ENCODE results near the gene RYR2.

The RYR2 gene

GRCh38 chr1:237687804-237688203 is 645.8 kb downstream of the RYR2 start:
- peak; percentile 2 for DNase-seq

- no peak for DNase-seq
Observed at GRCh38 chr1:237690656-237691055, 648.7 kb downstream of the RYR2 start.

GRCh38 chr1:237692255-237692654 is 650.3 kb downstream of the RYR2 start:
- no peak for DNase-seq

- no peak for DNase-seq
Observed at GRCh38 chr1:237695878-237696277, 653.9 kb downstream of the RYR2 start.

GRCh38 chr1:237700181-237700580 is 658.2 kb downstream of the RYR2 start:
- DNase-seq = no peak

- no peak for DNase-seq
Observed at GRCh38 chr1:237701534-237701933, 659.5 kb downstream of the RYR2 start.

- DNase-seq = no peak
Observed at GRCh38 chr1:237702161-237702560, 660.2 kb downstream of the RYR2 start.

GRCh38 chr1:237705462-237705861 is 663.5 kb downstream of the RYR2 start:
- DNase-seq = no peak

- DNase-seq = no peak
Observed at GRCh38 chr1:237709355-237709754, 667.4 kb downstream of the RYR2 start.

GRCh38 chr1:237711281-237711680 is 669.3 kb downstream of the RYR2 start:
- DNase-seq = no peak

- DNase-seq = no peak
Observed at GRCh38 chr1:237712082-237712481, 670.1 kb downstream of the RYR2 start.

- DNase-seq = no peak
Observed at GRCh38 chr1:237712586-237713157, 670.7 kb downstream of the RYR2 start.

- DNase-seq = no peak
Observed at GRCh38 chr1:237713916-237714315, 671.9 kb downstream of the RYR2 start.

- DNase-seq = no peak
Observed at GRCh38 chr1:237717106-237717505, 675.1 kb downstream of the RYR2 start.

GRCh38 chr1:237730826-237731350 is 688.9 kb downstream of the RYR2 start:
- DNase-seq = no peak

GRCh38 chr1:237732657-237733056 is 690.7 kb downstream of the RYR2 start:
- DNase-seq = no peak

- peak; percentile 13 for DNase-seq
Observed at GRCh38 chr1:237736372-237737029, 694.5 kb downstream of the RYR2 start.

GRCh38 chr1:237737448-237737847 is 695.5 kb downstream of the RYR2 start:
- DNase-seq = no peak

GRCh38 chr1:237737938-237738610 is 696.1 kb downstream of the RYR2 start:
- no peak for DNase-seq

- no peak for DNase-seq
Observed at GRCh38 chr1:237740846-237741245, 698.9 kb downstream of the RYR2 start.

GRCh38 chr1:237745545-237745944 is 703.6 kb downstream of the RYR2 start:
- DNase-seq = no peak

- DNase-seq = no peak
Observed at GRCh38 chr1:237748171-237748960, 706.4 kb downstream of the RYR2 start.

- DNase-seq = no peak
Observed at GRCh38 chr1:237749122-237749521, 707.1 kb downstream of the RYR2 start.
